ENCODE results near the gene DNAJC15.
"Not testable (repeated sequence)": the region's sequence is repeated elsewhere in the genome, so short reads cannot be mapped to it uniquely, and the experiment has no call there.

Gene DNAJC15

DNA sequence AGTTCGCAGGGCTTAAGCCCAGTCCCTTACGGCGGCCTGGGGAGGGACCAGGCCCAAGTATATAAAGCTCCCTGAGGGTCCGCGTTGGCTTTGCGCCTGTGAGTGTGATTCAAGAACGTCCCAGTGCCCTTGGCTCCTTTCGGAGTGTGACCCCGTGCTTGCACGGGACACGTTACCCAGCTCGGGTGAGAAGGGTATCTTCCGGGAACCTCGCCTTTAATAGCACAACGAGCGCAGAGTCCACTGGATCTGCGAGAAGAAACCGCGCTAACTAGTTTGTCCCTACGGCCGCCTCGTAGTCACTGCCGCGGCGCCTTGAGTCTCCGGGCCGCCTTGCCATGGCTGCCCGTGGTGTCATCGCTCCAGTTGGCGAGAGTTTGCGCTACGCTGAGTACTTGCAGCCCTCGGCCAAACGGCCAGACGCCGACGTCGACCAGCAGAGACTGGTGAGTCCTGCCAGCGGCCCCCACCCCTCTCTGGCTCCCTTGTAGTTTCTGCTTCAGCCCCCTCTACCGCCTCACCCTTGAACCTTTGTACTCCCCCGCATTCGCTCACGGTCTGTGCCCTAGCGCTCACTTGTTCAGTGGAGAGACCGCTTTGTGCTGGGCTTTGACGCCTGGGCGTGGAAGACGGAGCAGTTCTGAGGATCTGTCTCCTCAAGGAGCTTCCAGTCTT lies at the start of gene DNAJC15:
Gene DNAJC15, plus strand, starts transcription at position 298 of the 675 bp plus-strand sequence. Its CDS starts 41 bp downstream, at position 339.
- peak; percentile 60 for DNase-seq

DNA sequence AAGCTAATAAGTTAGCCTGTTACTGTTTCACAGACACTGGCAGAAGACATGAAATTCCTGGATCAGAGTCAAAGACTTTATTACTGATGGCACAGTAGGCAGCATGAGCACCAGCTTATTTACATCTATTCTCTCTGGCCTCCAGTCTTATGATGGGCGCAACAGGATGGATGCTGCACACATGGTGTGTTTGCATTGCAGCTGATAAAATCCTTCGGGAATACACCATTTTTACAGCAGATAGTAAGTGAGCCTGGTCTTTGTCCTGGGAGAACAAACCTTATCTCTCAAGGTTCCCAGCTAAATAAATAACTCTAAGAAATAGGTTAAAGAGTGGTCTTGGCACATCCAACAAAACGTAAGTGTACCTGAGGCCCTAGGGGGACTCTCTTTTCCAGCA lies 47.3 kb upstream of the DNAJC15 start:
- DNase-seq, result no peak

GRCh38 chr13:42977219-42977659 lies 46.1 kb upstream of the DNAJC15 start:
- DNase-seq, result no peak

- DNase-seq, result no peak
These were observed 42.1 kb upstream of the DNAJC15 start for GRCh38 chr13:42981317-42981716.

DNA sequence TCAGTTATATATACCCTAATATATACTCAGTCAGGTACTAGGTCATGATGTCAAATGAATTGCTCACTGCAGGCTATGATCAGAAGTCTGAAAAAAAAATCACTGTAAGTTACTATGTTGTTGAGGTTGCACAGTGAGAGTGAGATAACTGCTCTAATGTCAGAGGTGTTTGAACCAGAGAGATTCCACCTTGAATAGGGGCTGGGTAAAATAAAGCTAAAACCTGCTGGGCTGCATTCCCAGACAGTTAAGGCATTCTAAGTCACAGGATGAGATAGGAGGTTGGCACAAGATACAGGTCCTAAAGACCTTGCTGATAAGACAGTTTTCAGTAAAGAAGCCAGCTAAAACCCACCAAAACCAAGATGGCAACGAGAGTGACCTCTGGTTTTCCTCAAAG lies 41.5 kb upstream of the DNAJC15 start:
- no peak for DNase-seq

GRCh38 chr13:42984026-42984425 lies 39.4 kb upstream of the DNAJC15 start:
- DNase-seq, result no peak

GRCh38 chr13:42984691-42985090 lies 38.7 kb upstream of the DNAJC15 start:
- no peak for DNase-seq

GRCh38 chr13:42985312-42986175 lies 37.8 kb upstream of the DNAJC15 start:
- no peak for DNase-seq

DNA sequence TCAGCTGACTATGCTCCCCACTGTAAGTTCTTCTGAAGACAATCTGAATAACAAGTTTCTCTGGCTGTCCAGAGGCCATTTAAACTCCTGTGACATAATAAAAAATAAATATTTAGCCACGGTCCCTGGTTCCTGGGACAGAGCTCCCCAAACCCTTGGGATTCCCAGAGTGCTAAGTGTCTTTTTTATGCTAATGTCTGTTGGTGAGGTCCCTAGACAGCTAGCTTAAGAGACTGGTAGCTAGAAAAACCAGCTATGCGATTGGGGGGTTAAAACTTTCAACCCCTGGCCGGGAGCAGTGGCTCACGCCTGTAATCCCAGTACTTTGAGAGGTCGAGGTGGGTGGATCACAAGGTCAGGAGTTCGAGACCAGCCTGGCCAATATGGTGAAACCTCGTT lies 37.2 kb upstream of the DNAJC15 start:
- DNase-seq, result no peak

GRCh38 chr13:42990291-42991232 lies 32.8 kb upstream of the DNAJC15 start:
- no peak for DNase-seq

DNA sequence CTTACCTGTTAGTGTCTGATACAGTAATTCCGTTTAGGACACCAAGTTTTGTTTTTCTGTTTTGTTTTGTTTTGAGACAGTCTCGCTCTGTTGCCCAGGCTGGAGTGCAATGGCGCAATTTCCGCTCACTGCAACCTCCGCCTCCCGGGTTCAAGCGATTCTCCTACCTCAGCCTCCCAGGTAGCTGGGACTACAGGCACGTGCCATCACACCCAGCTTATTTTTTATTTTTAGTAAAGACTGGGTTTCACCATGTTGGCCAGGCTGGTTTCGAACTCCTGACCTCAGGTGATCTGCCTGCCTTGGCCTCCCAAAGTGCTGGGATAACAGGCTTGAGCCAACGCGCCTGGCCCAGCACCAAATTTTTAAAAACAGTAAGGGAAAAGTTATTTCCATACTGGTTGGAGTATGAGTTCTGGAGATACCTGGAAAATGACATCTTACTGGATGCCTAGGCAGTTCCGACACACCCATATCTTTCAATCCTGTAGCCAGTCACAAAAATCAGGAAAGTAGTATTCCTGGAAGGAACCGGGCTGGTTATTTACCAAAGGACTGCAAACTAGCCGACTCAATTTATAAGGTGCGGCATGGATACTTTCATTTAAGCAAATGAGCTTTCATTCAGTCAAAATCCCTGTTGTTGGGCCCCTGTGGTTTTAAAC lies 32.0 kb upstream of the DNAJC15 start:
- not testable (repeated sequence) for DNase-seq

DNA sequence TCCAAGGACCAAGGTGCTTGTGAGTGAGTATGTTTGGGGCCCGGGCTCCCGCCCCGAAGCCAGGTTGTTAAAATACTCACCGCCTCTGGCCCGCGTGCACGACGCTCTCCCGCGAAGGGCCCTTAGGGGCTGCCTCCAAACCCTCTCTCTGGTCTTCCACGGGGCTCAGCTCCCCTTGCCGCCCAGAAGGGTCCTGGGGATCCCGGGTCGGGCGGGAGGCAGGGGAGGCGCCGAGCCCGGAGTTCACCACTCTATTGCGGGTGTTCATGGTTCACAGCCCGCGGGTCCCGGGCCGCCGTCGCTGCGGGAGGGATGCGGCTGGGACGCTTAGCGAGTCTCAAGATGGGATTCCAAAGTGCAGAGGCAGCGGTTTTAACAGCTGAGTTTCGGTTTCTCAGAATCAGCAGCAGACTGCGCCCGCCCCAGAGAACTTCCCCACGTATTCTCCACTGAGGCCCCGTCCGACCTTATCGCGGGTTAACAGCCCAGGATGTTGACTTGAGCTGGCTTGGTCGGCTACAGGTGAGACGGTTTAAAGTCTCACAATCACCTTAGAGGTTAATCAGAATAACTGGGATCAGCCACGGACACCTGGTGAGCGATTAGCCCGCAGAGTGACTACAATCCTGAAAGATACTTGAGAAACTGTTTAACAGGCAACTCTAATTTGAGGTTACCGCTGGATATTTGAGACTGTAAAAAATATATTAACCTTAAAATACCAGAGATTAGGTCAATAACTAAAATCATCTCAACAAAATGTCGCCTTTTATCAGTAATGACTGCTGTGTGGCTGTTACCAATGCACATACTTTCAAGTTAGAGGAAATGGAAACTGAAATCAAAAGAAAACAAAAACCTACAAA lies 31.3 kb upstream of the DNAJC15 start, which contains the start of gene EPSTI1:
Gene EPSTI1, minus strand, starts transcription at position 344 of the 866 bp plus-strand sequence. Its CDS starts 76 bp downstream, at position 268.
- peak; percentile 76 for DNase-seq

DNA sequence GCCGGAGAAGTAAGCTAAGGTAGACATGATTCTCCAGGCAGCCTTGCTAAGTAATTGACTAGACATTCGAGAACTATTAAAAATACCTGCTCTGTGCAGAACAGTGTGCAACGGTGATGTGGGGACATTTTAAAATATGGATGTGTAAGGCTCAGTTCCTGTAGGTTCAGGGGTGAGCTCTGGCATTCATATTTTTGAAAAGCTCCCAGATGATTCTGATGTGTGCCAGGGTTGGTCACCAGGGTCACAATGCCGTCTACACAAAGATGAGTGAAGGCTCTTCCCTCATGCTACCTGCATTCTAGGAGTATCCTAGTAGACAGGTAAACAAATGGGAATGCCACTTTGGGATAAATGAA lies 30.6 kb upstream of the DNAJC15 start:
- no peak for DNase-seq

GRCh38 chr13:42994878-42995277 lies 28.5 kb upstream of the DNAJC15 start:
- no peak for DNase-seq

- DNase-seq, result no peak
These were observed 26.8 kb upstream of the DNAJC15 start for GRCh38 chr13:42996584-42996983.

GRCh38 chr13:42997381-42997780 lies 26.0 kb upstream of the DNAJC15 start:
- no peak for DNase-seq

- no peak for DNase-seq
These were observed 23.9 kb upstream of the DNAJC15 start for GRCh38 chr13:42999491-42999890.

GRCh38 chr13:43000676-43001075 lies 22.7 kb upstream of the DNAJC15 start:
- no peak for DNase-seq

DNA sequence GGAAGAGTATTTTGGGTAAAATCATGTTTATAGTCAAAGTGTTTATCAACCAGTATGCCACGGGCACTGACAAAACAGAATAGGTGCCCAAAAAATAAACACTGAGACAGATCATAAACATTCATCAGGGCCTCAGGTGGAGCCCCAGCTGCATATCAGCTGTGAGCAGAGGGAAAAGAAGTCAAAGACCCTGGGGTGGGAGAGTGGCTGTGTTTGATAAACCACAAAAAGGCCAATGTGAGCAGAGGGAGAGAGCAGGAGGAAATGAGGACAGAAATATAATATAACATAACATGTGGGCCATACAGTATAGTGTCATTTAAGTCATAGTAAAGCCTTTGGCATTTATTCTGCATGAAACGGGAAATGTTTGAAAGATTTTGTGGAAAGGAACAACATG lies 21.4 kb upstream of the DNAJC15 start:
- no peak for DNase-seq

DNA sequence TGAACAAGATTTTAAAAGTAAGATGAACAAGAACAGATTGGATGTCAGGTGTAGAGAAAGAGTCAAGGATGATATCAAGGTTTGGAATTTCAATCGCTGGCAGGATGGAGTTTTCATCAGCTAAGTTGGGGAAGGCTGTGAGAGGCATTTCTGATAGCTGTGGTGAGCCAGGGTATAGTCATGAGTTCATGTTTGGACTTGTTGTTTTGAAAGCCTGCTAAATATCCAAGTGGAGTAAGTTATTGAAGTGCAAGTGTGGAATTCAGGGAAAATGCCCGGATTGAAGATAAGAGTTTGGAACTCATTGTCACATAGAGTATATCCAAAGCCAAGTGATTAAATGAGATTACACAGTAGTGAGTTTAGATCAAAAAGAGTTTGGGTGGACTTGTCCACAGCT lies 20.4 kb upstream of the DNAJC15 start:
- no peak for DNase-seq

GRCh38 chr13:43003729-43004128 lies 19.7 kb upstream of the DNAJC15 start:
- no peak for DNase-seq
